Measurements from ENCODE around the gene ACSS1. TPM values are rescaled to one million over a fixed set of nuclear protein-coding genes. Genes with fewer than 3 reads are reported as not detected.

Gene ACSS1
- total RNA-seq, 1 donor = 1.4 TPM

DNA sequence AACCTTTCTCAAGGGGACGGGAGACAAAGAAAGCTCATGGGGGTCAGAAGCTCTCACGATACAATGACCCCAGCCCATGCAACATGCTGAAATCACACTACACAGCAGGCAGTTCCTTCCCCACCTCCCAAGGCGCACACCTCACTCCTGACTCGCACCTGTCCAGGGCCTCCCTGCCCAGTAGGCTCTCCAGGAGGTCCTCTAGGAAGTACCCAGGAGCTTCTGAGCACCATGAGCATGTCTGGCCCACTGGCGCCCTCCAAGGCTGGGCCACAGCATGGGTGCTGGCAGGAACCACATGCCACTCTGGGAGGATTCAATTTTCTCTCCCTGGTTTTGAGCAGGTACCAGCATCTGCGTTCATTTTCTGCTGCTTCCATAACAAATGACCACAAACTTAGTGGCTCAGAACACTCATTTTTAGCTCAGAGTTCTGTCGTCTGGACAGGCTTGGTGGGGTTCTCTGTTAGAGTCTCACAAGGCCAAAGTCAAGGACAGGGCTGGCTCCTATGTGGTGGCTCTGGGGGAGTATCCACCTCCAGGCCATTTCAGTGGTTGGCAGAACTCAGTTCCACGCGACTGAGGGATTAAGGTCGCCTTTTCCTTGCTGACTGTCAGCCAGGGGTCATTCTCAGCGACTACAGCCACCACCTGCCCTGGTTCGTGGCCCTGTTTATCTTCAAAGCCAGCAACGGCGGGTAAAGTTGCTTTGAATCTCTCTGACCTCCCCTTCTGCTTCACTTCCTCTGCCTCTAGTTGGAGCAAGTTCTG, 32.7 kb downstream of the ACSS1 start:
- TF ChIP-seq, protein P1, sequence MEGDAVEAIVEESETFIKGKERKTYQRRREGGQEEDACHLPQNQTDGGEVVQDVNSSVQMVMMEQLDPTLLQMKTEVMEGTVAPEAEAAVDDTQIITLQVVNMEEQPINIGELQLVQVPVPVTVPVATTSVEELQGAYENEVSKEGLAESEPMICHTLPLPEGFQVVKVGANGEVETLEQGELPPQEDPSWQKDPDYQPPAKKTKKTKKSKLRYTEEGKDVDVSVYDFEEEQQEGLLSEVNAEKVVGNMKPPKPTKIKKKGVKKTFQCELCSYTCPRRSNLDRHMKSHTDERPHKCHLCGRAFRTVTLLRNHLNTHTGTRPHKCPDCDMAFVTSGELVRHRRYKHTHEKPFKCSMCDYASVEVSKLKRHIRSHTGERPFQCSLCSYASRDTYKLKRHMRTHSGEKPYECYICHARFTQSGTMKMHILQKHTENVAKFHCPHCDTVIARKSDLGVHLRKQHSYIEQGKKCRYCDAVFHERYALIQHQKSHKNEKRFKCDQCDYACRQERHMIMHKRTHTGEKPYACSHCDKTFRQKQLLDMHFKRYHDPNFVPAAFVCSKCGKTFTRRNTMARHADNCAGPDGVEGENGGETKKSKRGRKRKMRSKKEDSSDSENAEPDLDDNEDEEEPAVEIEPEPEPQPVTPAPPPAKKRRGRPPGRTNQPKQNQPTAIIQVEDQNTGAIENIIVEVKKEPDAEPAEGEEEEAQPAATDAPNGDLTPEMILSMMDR (IDR thresholded peaks at IDR 0.05; ENCODE audit: extremely low read depth, low read depth, low read length) = no peak
- Histone ChIP-seq H2AFZ (ENCODE audit: low read length) (no peak overlapping the region), H3K4me1 (ENCODE audit: insufficient read depth, low read length) (no peaks in the 10 kb centered on the region), H3K27ac (ENCODE audit: low read depth, low read length) (no peak overlapping the region), H3K4me2 (ENCODE audit: insufficient read depth, low read length) (no peak overlapping the region), H3K27me3 (ENCODE audit: insufficient read depth, low read length) (peaks cover 3% of the 10 kb centered on the region), H3K9me3 (ENCODE audit: low read depth, low read length) (no peaks in the 10 kb centered on the region), H4K20me1 (ENCODE audit: insufficient read depth, low read length) (peaks cover 5% of the 10 kb centered on the region), H3K4me3 (ENCODE audit: insufficient read depth, low read length) (no peak overlapping the region), H3K36me3 (ENCODE audit: insufficient read depth, low read length) (no peaks in the 10 kb centered on the region), H3K79me2 (ENCODE audit: insufficient read depth, low read length) (no peaks in the 10 kb centered on the region)
- peak; percentile 35 for DNase-seq (ENCODE audit: insufficient read length, low spot score, missing footprints)

DNA sequence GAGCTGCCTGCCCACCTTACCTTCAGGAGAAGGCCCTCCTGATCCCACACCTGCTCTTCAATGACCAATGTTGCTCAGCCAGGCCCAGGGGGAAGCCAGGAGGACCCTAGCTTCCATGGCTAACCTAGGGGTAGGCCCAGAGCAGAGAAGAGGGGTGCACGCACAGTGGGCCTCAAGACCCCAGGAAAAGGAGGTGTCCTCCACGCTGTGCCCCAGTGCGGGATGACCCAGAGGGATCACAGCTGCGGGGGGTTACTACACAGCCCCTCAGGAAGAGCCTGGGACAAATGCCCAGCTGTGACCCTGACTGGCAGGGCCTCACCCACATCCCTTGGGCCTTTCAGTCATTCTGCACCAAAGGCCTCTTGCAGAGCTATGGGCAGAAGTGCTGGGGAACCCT, 33.8 kb downstream of the ACSS1 start:
- Histone ChIP-seq H3K4me2 (ENCODE audit: insufficient read depth, low read length) (no peak overlapping the region), H3K9me3 (ENCODE audit: low read depth, low read length) (no peaks in the 10 kb centered on the region), H3K4me3 (ENCODE audit: insufficient read depth, low read length) (no peak overlapping the region), H3K79me2 (ENCODE audit: insufficient read depth, low read length) (no peaks in the 10 kb centered on the region), H3K27ac (ENCODE audit: low read depth, low read length) (no peak overlapping the region), H3K36me3 (ENCODE audit: insufficient read depth, low read length) (no peaks in the 10 kb centered on the region), H3K27me3 (ENCODE audit: insufficient read depth, low read length) (peaks cover 3% of the 10 kb centered on the region), H3K4me1 (ENCODE audit: insufficient read depth, low read length) (no peaks in the 10 kb centered on the region), H4K20me1 (ENCODE audit: insufficient read depth, low read length) (peaks cover 5% of the 10 kb centered on the region), H2AFZ (ENCODE audit: low read length) (no peak overlapping the region)
- TF ChIP-seq, protein P1 (IDR thresholded peaks at IDR 0.05; ENCODE audit: extremely low read depth, low read depth, low read length) = no peak
- DNase-seq (ENCODE audit: insufficient read length, low spot score, missing footprints) = no peak

DNA sequence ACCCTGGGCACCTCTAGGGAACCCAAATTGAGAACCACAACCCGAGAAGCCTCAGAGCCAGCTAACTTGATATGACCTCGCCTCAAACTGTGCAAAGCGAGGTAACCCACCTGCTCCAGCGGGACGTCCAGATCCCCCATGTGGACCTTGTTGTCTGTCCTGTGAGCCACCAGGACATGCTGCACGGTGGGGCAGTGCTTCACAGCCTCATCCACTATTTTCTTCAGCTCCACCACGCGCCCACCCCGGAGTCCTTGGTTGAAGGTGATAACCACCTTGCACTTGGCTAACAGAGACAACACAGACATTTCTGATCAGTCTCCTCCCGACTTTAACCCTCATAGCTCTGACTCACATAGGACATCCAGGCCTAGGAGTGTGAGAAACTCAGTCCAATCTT, 34.6 kb downstream of the ACSS1 start:
- no peak overlapping the region for H2AFZ ChIP-seq (ENCODE audit: low read length)
- no peaks in the 10 kb centered on the region for H3K79me2 ChIP-seq (ENCODE audit: insufficient read depth, low read length)
- no peak overlapping the region for H3K27ac ChIP-seq (ENCODE audit: low read depth, low read length)
- H3K27me3 ChIP-seq (ENCODE audit: insufficient read depth, low read length) = peaks cover 3% of the 10 kb centered on the region
- H3K9me3 ChIP-seq (ENCODE audit: low read depth, low read length) = no peaks in the 10 kb centered on the region
- DNase-seq (ENCODE audit: insufficient read length, low spot score, missing footprints) = peak; percentile 44
- no peak overlapping the region for H3K4me3 ChIP-seq (ENCODE audit: insufficient read depth, low read length)
- H3K4me1 ChIP-seq (ENCODE audit: insufficient read depth, low read length) = no peaks in the 10 kb centered on the region
- H3K36me3 ChIP-seq (ENCODE audit: insufficient read depth, low read length) = no peaks in the 10 kb centered on the region
- H4K20me1 ChIP-seq (ENCODE audit: insufficient read depth, low read length) = peaks cover 5% of the 10 kb centered on the region
- H3K4me2 ChIP-seq (ENCODE audit: insufficient read depth, low read length) = no peak overlapping the region
- TF ChIP-seq, protein P1 (IDR thresholded peaks at IDR 0.05; ENCODE audit: extremely low read depth, low read depth, low read length) = no peak

DNA sequence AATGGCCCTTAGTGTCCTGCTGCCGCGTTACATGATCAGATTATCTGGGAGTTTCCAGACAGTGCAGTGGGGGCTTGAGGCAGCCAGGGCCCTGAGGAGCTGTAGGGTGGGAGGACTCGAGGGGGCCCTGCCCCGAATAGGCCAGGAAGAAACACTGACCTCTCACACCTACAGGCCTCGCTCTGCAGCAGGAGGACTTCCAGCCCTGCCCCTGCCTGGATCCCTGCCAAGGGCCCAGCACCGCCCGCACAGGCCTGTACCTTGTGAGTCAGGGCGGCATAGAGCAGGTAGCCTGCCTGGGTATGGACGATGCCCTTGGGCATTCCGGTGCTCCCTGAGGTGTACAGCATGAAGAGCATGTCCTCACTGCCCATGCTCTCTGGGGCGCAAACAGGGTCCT, 35.3 kb downstream of the ACSS1 start:
- TF ChIP-seq, protein P1 (IDR thresholded peaks at IDR 0.05; ENCODE audit: extremely low read depth, low read depth, low read length) = no peak
- Histone ChIP-seq H3K36me3 (ENCODE audit: insufficient read depth, low read length) (no peaks in the 10 kb centered on the region), H2AFZ (ENCODE audit: low read length) (no peak overlapping the region), H3K79me2 (ENCODE audit: insufficient read depth, low read length) (no peaks in the 10 kb centered on the region), H3K27ac (ENCODE audit: low read depth, low read length) (no peak overlapping the region), H4K20me1 (ENCODE audit: insufficient read depth, low read length) (peaks cover 5% of the 10 kb centered on the region), H3K9me3 (ENCODE audit: low read depth, low read length) (no peaks in the 10 kb centered on the region), H3K4me1 (ENCODE audit: insufficient read depth, low read length) (no peaks in the 10 kb centered on the region), H3K27me3 (ENCODE audit: insufficient read depth, low read length) (peaks cover 3% of the 10 kb centered on the region), H3K4me2 (ENCODE audit: insufficient read depth, low read length) (no peak overlapping the region), H3K4me3 (ENCODE audit: insufficient read depth, low read length) (no peak overlapping the region)
- DNase-seq (ENCODE audit: insufficient read length, low spot score, missing footprints) = no peak
